B cell (primary cell): Measurements from ENCODE around the gene PDZRN4.

Experiments
- CTCF ChIP-seq: fragments of 200-600 bp; IDR thresholded peaks from one replicate; pipeline ENCODE4 v1.8.0; 2022; ENCODE audit warnings: antibody characterized with exemption, mild to moderate bottlenecking
- EZH2 ChIP-seq: IDR thresholded peaks from 2 replicates; pipeline ENCODE4 v1.6.1; 2012; ENCODE audit warnings: borderline replicate concordance, low read depth, mild to moderate bottlenecking, moderate library complexity, low read length; ENCODE audit not compliant: insufficient read depth, poor library complexity, severe bottlenecking

GRCh38 chr12:41587574-41587973 is 399.5 kb downstream of the PDZRN4 start:
- TF ChIP-seq CTCF = no peak
- TF ChIP-seq EZH2 = no peak
